Caki2 (cell line): ENCODE results near the gene ATMIN. TPM values are rescaled to one million over a fixed set of nuclear protein-coding genes. Genes with fewer than 3 reads are reported as not detected.

Experiments used
- DNase-seq: peaks from one replicate; pipeline ENCODE4 v3.0.0-alpha.2; 2015; ENCODE audit warnings: low read depth
- in situ Hi-C: cut with HindIII; loops from 2 replicates; pipeline ENCODE4 v1.10.0; 2016; ENCODE audit warnings: low sequenced_read_pairs, low pct_unique_long_range_greater_than_20kb, mixed read lengths
- total RNA-seq: library from RNA; depleted of rRNA; stranded (reverse); fragments of >200 nt; shearing (Covaris generic); gene quantifications from 2 replicates; pipeline ENCODE4 v1.2.3, GENCODE V29; 2014; ENCODE audit warnings: low replicate concordance; rRNA removed

ATMIN gene
- total RNA-seq = 23.6 and 27.5 TPM in 2 replicates

DNA sequence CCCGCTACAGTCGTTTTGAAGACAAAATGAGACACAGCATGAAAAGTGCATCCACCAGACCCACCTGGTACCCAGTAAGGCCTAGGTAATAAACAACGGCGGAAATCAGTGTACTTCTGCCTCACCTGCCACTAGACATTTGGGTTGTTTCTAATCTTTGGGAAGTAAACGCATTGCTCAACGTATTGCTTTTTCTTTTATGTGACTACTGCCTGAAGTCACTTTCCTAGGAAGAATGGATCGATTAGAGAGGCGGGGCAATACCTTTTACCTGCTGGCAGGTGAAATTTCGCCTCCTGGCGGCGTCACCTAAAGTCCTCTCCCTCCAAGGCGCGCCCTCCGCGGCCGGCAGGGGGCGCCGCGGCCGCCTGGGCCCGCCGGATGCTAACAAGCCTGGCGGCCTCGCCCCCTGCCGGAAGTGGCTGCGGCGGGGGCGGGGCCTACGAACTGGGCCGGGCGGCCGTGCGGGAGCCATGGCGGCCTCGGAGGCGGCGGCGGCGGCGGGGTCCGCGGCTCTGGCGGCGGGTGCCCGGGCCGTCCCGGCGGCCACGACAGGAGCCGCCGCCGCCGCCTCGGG, at the start of gene ATMIN:
Gene ATMIN (plus strand): TSS at position 445 of the 577 bp plus-strand sequence. CDS start 29 bp downstream, at position 474.
- DNase-seq = peak; percentile 75
- in situ Hi-C loops = no loop called here

- no peak for DNase-seq
- in situ Hi-C loops = no loop called here
Observed at GRCh38 chr16:80986557-80986956, 49.1 kb upstream of the ATMIN start.

- no peak for DNase-seq
- in situ Hi-C loops = no loop called here
Observed at GRCh38 chr16:80988756-80989155, 46.9 kb upstream of the ATMIN start.

GRCh38 chr16:80989801-80990200, 45.8 kb upstream of the ATMIN start:
- in situ Hi-C loops = no loop called here
- no peak for DNase-seq

GRCh38 chr16:80990577-80990976, 45.1 kb upstream of the ATMIN start:
- in situ Hi-C loops = no loop called here
- DNase-seq = no peak

DNA sequence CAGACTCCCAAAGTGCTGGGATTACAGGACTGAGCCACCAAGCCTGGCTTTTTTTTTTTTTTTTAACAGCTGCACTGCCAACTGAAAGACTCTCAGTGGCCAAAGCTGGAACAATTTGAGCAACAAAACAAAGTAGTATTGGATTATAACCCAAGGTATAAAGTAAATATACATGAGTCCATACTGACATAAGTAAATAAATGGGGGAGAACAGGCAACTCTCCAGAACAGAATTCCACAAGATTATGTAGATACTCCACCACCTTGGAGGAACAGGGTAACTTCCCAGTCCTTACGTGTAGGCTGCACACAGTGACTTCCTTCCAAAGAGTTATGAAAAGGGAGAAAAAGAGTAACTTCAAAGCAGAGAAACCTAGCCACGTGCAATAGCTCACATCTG, 44.7 kb upstream of the ATMIN start:
- in situ Hi-C loops = no loop called here
- DNase-seq = no peak

DNA sequence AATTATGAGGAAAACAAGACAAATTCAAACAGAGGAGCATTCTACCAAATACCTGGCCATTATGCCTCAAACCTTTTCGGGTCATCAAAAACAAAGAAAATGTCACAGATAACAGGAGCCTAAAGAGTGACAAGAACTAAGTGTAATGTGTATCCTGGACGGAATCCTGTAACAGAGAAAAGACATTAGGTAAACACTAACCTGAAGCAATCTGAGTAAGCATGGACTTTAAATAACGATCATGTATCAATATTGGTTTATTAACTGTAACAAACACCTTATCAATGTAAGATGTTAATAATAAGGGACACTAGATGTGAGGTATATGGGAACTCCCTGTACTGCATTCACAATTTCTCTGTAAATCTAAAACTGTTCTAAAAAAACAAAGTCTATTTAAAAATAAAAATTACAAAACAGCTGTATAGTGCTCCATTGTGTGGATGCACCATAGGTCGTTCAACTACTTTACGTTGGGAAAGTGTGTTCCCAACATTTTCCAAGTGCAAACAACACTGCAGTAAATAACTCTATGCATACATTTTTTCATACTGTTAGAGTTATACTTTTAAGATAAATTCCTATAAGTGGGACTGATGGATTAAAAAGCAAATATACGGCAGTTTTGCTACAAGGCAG, 43.7 kb upstream of the ATMIN start:
- in situ Hi-C loops = no loop called here
- DNase-seq = no peak

- in situ Hi-C loops = no loop called here
- DNase-seq = no peak
Observed at GRCh38 chr16:80992676-80993293, 42.9 kb upstream of the ATMIN start.

DNA sequence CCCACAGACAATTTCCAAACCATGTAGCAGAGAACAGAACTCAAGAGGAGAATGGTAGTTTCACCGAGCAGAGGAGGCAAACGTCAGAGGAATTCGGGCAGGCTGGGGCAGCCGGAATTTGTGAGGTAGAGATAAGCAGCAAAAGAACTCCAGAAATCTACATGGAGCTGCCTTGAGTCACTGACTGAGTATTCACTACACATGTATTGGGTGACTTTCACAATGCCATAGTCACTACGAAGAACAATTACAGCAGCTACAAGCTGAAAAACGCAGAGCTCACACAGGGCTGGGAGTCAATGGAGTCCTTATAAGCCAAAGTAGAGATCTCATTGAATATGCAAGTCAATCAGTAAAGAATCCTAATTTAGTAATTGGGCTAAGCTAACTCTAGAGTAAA, 42.3 kb upstream of the ATMIN start:
- in situ Hi-C loops = no loop called here
- DNase-seq = peak; percentile 37

DNA sequence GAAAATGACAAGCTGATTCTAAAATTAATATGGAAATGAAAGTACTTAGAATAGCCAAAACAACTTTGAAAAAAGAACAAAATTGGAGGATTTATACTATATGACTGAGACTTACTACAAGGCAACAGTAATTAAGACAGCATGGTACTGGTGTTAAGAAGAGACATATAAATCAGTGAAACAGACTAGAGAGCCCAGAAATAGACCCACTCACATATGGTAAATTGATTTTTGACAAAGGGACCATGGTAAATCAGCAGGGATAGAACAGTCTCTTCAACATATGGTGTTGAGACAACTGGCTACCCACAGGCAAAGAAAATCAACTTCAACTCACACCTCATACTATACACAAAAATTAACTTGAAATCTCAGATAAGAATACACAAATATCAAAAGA, 41.8 kb upstream of the ATMIN start:
- no peak for DNase-seq
- in situ Hi-C loops = no loop called here

GRCh38 chr16:80994451-80994850, 41.2 kb upstream of the ATMIN start:
- DNase-seq = no peak
- in situ Hi-C loops = no loop called here

DNA sequence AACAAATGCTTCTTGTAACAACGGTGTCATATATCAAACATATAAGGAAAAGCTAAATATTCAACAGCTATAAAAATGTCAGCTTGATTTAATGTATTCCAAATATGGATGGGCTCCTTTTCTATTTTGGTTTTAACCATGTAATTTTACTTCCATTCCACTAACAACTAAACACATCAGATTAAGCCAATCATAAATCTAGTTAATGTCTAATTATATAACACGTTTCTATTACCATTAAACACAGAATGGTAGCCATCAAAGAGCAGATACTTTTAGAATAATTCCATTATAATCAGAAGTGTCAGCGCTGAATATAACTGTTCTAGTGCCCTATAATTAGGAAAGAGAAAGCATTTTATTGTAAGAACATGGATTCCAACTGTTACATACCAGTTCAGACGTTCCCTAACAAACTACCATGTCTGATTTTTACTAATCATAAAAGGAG, 38.9 kb upstream of the ATMIN start:
- DNase-seq = no peak
- in situ Hi-C loops = no loop called here

GRCh38 chr16:80997139-80997798, 38.4 kb upstream of the ATMIN start:
- DNase-seq = peak; percentile 77
- in situ Hi-C loops = no loop called here

DNA sequence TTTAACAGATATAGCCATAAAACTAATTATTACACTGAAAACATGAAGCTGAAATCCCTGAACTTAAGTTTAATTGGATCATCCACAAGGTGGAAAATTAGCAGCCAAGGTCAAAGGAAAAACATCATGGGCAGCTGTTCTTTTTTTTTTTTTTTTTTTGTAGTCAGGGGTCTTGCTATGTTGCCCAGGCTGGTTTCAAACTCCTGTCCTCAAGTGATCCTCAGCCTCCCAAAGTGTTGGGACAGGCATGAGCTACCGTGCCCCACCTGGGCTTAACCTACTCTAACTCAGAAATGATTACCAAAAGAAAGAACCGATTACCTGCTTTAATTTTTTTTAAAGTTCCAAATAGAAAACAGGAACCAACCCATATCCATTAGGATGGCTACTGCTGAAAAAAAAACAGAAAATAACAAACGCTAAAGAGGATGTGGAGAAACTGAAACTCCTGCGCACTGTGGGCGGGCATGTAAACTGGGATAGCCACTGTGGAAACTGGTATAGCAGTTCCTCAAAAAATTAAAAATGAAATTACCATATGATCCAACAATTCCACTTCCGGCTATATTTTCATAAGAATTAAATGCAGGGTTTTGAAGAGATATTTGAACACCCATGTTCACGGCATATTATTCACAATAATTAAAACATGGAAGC, 37.5 kb upstream of the ATMIN start:
- DNase-seq = no peak
- in situ Hi-C loops = no loop called here

DNA sequence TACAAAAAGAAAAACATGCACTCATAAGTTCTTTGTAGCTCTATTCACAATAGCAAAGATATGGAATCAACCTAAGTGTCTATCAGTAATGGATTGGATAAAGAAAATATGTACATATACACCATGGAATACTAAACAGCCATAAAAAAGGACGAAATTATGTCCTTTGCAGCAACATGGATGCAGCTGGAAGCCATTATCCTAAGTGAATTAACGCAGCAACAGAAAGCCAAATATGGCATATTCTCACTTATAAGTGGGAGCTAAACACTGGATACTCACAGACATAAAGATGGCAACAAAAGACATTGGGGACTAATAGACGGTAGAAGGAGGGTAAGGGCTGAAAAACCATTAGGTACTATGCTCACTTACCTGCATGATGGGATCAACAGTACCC, 34.8 kb upstream of the ATMIN start:
- in situ Hi-C loops = no loop called here
- no peak for DNase-seq

DNA sequence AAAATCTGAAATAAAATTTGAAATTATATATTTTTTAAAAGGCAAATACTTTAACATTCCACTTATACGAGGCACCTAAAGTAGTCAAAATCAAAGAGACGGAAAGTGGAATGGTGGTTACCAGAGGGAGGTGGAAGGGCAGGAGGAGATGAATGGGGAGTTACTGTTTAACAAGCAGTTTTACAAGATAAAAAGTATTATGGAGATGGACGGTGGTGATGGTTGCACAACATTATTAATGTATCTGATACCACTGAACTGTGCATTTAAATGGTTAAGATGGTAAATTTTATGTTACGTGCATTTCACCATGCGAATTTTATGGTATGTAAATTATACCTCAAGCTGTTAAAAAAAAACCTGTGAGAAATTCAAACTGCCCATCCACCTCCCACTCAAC, 34.3 kb upstream of the ATMIN start:
- no peak for DNase-seq
- in situ Hi-C loops = no loop called here

- no peak for DNase-seq
- in situ Hi-C loops = no loop called here
Observed at GRCh38 chr16:81003064-81003463, 32.6 kb upstream of the ATMIN start.

DNA sequence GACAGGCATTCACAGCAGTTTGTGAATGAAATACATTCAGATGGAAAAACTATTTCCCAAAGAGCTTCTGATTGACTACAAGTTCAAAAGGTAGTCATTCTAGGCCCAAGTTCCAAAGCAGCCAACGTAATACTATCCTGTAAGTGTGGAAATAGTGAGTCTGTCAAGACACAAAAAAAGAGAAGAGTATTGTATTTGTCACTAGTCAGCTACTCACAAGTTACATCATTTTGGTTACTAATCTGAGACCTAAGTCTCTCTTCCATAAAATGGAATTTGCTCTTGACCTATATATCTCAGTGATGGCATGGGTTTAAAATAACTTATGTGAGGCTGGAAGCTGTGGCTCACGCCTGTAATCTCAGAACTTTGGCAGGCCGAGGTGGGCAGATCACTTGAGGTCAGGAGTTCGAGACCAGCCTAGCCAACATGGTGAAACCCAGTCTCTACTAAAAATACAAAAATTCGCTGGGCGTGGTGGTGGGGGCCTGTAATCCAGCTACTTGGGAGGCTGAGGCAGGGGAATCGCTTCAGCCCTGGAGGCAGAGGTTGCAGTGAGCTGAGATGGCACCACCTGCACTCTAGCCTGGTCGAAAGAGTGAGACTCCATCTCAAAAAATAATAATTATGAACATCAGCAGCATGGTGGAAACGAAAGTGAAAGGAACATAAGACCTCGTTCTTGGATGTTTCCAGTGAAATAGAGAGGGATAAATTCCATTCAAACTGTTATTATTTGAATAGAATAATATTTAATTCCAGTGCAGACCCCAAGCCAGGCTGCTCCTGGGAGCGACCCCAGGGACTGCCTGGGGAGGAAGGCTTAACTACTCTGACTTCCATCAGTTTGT, 31.8 kb upstream of the ATMIN start:
- in situ Hi-C loops = no loop called here
- DNase-seq = no peak
